Measurements from ENCODE around the gene DNAAF1. TPM values are rescaled to one million over a fixed set of nuclear protein-coding genes. Genes with fewer than 3 reads are reported as not detected.

The DNAAF1 gene
- polyA plus RNA-seq, 1 of the 3 experiments (the other 2 are of a cell fraction): 0.35 TPM

DNA sequence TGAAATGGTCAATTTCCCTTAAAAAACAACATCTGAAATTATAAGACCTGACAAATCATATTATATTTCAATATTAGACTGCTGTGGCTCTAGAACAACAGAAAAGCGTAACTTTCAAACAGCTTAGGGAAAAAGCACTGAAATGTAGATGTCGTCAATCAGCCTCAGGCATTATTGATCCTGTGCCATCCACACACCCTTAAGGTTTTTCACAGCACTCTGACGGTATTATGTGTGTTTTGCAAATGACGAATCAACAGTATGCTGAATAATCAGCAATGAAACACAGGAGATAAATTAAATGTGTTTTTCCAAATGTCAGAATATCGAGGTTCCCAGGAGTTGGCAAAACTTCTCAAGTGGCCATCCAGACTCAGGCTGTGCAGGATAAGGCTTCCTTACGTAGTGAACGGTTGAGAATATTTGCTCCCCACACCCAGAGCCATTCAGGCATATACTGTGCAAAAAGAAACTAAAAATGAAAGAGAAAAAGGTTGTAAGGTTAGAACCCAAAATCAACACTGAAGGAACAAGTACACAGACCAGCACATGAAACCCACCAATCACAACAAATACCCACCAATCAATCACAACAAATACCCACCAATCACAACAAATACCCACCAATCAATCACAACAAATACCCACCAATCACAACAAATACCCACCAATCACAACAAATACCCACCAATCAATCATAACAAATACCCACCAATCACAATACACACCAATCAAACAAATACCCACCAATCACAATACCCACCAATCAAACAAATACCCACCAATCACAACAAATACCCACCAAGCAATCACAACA lies 20.6 kb upstream of the DNAAF1 start:
- H3F3A ChIP-seq (replicated peaks; ENCODE audit: insufficient read depth): no peaks in the 10 kb centered on the region
- no peak overlapping the region for H2AFZ ChIP-seq (ENCODE audit: low read depth)
- H3K9me2 ChIP-seq: no peaks in the 10 kb centered on the region
- ChIA-PET CTCF (interaction anchor here (2.5 kb wide), 1 partner anchor 51 kb away, joined by 12 read pairs; no protein-coding TSS in a partner anchor), POLR2A (no interaction called here)
- no peaks in the 10 kb centered on the region for H4K20me1 ChIP-seq (ENCODE audit: insufficient read depth)
- WGBS (ENCODE audit: low lambda C conversion rate): 87% methylated on average over 7 of the region's 7 CpGs
- H3K4me1 ChIP-seq (ENCODE audit: control insufficient read depth in 1 of 2, insufficient read depth in 2 of 2, low read depth in 1 of 2, low read length in 1 of 2): no peaks in the 10 kb centered on the region
- no peaks in the 10 kb centered on the region for H3K27me3 ChIP-seq (ENCODE audit: insufficient read depth)
- no peak overlapping the region for H3K4me2 ChIP-seq
- no peak for DNase-seq
- no peak overlapping the region for H3K27ac ChIP-seq (ENCODE audit: low read depth in 2 of 2, low read length in 1 of 2)
- no peak overlapping the region for H3K4me3 ChIP-seq (ENCODE audit: low read depth in 2 of 2, low read length in 1 of 2)
- no peak for TF ChIP-seq RXRA (IDR thresholded peaks at IDR 0.05; ENCODE audit: borderline replicate concordance, low read depth)
- no peak for TF ChIP-seq FOXM1 (IDR thresholded peaks at IDR 0.05; ENCODE audit: low read depth)
- no peak for TF ChIP-seq SIN3A (IDR thresholded peaks at IDR 0.05; ENCODE audit: borderline replicate concordance, low read depth, low read length)
- no peak for TF ChIP-seq TCF12 (IDR thresholded peaks at IDR 0.05)
- TF ChIP-seq RAD21 (IDR thresholded peaks at IDR 0.05; ENCODE audit: low read length): no peak
- TF ChIP-seq, protein P1, sequence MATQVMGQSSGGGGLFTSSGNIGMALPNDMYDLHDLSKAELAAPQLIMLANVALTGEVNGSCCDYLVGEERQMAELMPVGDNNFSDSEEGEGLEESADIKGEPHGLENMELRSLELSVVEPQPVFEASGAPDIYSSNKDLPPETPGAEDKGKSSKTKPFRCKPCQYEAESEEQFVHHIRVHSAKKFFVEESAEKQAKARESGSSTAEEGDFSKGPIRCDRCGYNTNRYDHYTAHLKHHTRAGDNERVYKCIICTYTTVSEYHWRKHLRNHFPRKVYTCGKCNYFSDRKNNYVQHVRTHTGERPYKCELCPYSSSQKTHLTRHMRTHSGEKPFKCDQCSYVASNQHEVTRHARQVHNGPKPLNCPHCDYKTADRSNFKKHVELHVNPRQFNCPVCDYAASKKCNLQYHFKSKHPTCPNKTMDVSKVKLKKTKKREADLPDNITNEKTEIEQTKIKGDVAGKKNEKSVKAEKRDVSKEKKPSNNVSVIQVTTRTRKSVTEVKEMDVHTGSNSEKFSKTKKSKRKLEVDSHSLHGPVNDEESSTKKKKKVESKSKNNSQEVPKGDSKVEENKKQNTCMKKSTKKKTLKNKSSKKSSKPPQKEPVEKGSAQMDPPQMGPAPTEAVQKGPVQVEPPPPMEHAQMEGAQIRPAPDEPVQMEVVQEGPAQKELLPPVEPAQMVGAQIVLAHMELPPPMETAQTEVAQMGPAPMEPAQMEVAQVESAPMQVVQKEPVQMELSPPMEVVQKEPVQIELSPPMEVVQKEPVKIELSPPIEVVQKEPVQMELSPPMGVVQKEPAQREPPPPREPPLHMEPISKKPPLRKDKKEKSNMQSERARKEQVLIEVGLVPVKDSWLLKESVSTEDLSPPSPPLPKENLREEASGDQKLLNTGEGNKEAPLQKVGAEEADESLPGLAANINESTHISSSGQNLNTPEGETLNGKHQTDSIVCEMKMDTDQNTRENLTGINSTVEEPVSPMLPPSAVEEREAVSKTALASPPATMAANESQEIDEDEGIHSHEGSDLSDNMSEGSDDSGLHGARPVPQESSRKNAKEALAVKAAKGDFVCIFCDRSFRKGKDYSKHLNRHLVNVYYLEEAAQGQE (IDR thresholded peaks at IDR 0.05; ENCODE audit: low read depth, low read length): no peak
- TF ChIP-seq RCOR1 (IDR thresholded peaks at IDR 0.05; ENCODE audit: low read length): no peak
- TF ChIP-seq, protein P2, sequence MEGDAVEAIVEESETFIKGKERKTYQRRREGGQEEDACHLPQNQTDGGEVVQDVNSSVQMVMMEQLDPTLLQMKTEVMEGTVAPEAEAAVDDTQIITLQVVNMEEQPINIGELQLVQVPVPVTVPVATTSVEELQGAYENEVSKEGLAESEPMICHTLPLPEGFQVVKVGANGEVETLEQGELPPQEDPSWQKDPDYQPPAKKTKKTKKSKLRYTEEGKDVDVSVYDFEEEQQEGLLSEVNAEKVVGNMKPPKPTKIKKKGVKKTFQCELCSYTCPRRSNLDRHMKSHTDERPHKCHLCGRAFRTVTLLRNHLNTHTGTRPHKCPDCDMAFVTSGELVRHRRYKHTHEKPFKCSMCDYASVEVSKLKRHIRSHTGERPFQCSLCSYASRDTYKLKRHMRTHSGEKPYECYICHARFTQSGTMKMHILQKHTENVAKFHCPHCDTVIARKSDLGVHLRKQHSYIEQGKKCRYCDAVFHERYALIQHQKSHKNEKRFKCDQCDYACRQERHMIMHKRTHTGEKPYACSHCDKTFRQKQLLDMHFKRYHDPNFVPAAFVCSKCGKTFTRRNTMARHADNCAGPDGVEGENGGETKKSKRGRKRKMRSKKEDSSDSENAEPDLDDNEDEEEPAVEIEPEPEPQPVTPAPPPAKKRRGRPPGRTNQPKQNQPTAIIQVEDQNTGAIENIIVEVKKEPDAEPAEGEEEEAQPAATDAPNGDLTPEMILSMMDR (IDR thresholded peaks at IDR 0.05): no peak
- TF ChIP-seq POLR2AphosphoS5 (IDR thresholded peaks at IDR 0.05; ENCODE audit: low read depth, low read length): no peak
- TF ChIP-seq MEF2A (IDR thresholded peaks at IDR 0.05; ENCODE audit: borderline replicate concordance, low read depth): no peak
- no peak for TF ChIP-seq SMC3 (IDR thresholded peaks at IDR 0.05; ENCODE audit: low read depth, low read length)
- TF ChIP-seq CHD2 (IDR thresholded peaks at IDR 0.05; ENCODE audit: low read length, partially characterized antibody): no peak
- TF ChIP-seq YY1 (IDR thresholded peaks at IDR 0.05; ENCODE audit: low read depth): no peak
- TF ChIP-seq, protein P3, sequence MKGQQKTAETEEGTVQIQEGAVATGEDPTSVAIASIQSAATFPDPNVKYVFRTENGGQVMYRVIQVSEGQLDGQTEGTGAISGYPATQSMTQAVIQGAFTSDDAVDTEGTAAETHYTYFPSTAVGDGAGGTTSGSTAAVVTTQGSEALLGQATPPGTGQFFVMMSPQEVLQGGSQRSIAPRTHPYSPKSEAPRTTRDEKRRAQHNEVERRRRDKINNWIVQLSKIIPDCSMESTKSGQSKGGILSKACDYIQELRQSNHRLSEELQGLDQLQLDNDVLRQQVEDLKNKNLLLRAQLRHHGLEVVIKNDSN (IDR thresholded peaks at IDR 0.05; ENCODE audit: borderline replicate concordance, low read depth): no peak
- no peak for TF ChIP-seq TAF1 (IDR thresholded peaks at IDR 0.05; ENCODE audit: borderline replicate concordance, low read depth, low read length)
- TF ChIP-seq, protein P4, sequence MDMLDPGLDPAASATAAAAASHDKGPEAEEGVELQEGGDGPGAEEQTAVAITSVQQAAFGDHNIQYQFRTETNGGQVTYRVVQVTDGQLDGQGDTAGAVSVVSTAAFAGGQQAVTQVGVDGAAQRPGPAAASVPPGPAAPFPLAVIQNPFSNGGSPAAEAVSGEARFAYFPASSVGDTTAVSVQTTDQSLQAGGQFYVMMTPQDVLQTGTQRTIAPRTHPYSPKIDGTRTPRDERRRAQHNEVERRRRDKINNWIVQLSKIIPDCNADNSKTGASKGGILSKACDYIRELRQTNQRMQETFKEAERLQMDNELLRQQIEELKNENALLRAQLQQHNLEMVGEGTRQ (IDR thresholded peaks at IDR 0.05; ENCODE audit: borderline replicate concordance, low read depth, low read length): no peak
- H3K36me3 ChIP-seq (replicated peaks in 1 of 2; ENCODE audit: control insufficient read depth in 1 of 2, insufficient read depth in 2 of 2, low read length in 1 of 2): peaks cover 34 to 39% of the 10 kb centered on the region in 2 experiments
- no peaks in the 10 kb centered on the region for H3K79me2 ChIP-seq (ENCODE audit: insufficient read depth)
- H3K9ac ChIP-seq: no peak overlapping the region
- no peaks in the 10 kb centered on the region for H3K9me3 ChIP-seq
